ENCODE results near the gene PCBP3. TPM values are rescaled to one million over a fixed set of nuclear protein-coding genes. Genes with fewer than 3 reads are reported as not detected.
"Not testable (repeated sequence)": the region's sequence is repeated elsewhere in the genome, so short reads cannot be mapped to it uniquely, and the experiment has no call there.

Gene PCBP3
- total RNA-seq, 2 experiments from 2014 or later, result 0.66 to 1.3 TPM

- H3K4me3 Mint-ChIP-seq, result no peak overlapping the region
- H3K27me3 Mint-ChIP-seq, result no peaks in the 10 kb centered on the region
- H3K9me3 Mint-ChIP-seq, result no peaks in the 10 kb centered on the region
- H3K27ac Mint-ChIP-seq, result no peak overlapping the region
- no peaks in the 10 kb centered on the region for H3K36me3 Mint-ChIP-seq
- no peak for DNase-seq
- no peaks in the 10 kb centered on the region for H3K4me1 Mint-ChIP-seq
These were observed 153.8 kb downstream of the PCBP3 start for GRCh38 chr21:45797338-45797737.

- Mint-ChIP-seq H3K4me1 (no peaks in the 10 kb centered on the region), H3K36me3 (no peaks in the 10 kb centered on the region), H3K27me3 (no peaks in the 10 kb centered on the region), H3K27ac (no peak overlapping the region), H3K9me3 (no peaks in the 10 kb centered on the region), H3K4me3 (no peak overlapping the region)
- DNase-seq, result no peak
These were observed 156.3 kb downstream of the PCBP3 start for GRCh38 chr21:45799765-45800338.

GRCh38 chr21:45800339-45801080 lies 157.0 kb downstream of the PCBP3 start:
- no peaks in the 10 kb centered on the region for H3K36me3 Mint-ChIP-seq
- no peak for DNase-seq
- H3K27ac Mint-ChIP-seq, result no peak overlapping the region

GRCh38 chr21:45801129-45801964 lies 157.8 kb downstream of the PCBP3 start:
- H3K4me3 Mint-ChIP-seq, result no peak overlapping the region
- no peaks in the 10 kb centered on the region for H3K4me1 Mint-ChIP-seq
- H3K27ac Mint-ChIP-seq, result no peak overlapping the region
- H3K9me3 Mint-ChIP-seq, result no peaks in the 10 kb centered on the region
- H3K27me3 Mint-ChIP-seq, result no peaks in the 10 kb centered on the region
- DNase-seq, result no peak
- no peaks in the 10 kb centered on the region for H3K36me3 Mint-ChIP-seq

More at GRCh38 chr21:45800339-45801080, 157.0 kb downstream of the PCBP3 start:
- no peaks in the 10 kb centered on the region for H3K27me3 Mint-ChIP-seq
- no peaks in the 10 kb centered on the region for H3K4me1 Mint-ChIP-seq
- no peak overlapping the region for H3K4me3 Mint-ChIP-seq
- H3K9me3 Mint-ChIP-seq, result no peaks in the 10 kb centered on the region

- Mint-ChIP-seq H3K4me1 (no peaks in the 10 kb centered on the region), H3K9me3 (no peaks in the 10 kb centered on the region), H3K27ac (no peak overlapping the region), H3K27me3 (no peaks in the 10 kb centered on the region), H3K4me3 (no peak overlapping the region), H3K36me3 (no peaks in the 10 kb centered on the region)
- DNase-seq, result no peak
These were observed 158.5 kb downstream of the PCBP3 start for GRCh38 chr21:45801989-45802388.

- Mint-ChIP-seq H3K9me3 (no peaks in the 10 kb centered on the region), H3K4me1 (no peaks in the 10 kb centered on the region), H3K4me3 (no peak overlapping the region), H3K27me3 (peaks cover 2% of the 10 kb centered on the region), H3K36me3 (no peaks in the 10 kb centered on the region), H3K27ac (no peak overlapping the region)
- no peak for DNase-seq
These were observed 158.9 kb downstream of the PCBP3 start for GRCh38 chr21:45802425-45802824.

GRCh38 chr21:45802956-45803617 lies 159.6 kb downstream of the PCBP3 start:
- Mint-ChIP-seq H3K27me3 (peaks cover 4% of the 10 kb centered on the region), H3K36me3 (no peaks in the 10 kb centered on the region), H3K4me3 (no peak overlapping the region), H3K9me3 (no peaks in the 10 kb centered on the region), H3K27ac (no peak overlapping the region), H3K4me1 (no peaks in the 10 kb centered on the region)
- no peak for DNase-seq

- Mint-ChIP-seq H3K27me3 (peaks cover 6% of the 10 kb centered on the region), H3K4me3 (no peak overlapping the region), H3K27ac (no peak overlapping the region), H3K36me3 (no peaks in the 10 kb centered on the region), H3K9me3 (peaks cover 2% of the 10 kb centered on the region), H3K4me1 (no peaks in the 10 kb centered on the region)
- no peak for DNase-seq
These were observed 160.3 kb downstream of the PCBP3 start for GRCh38 chr21:45803618-45804340.

- Mint-ChIP-seq H3K4me3 (no peak overlapping the region), H3K27ac (no peak overlapping the region), H3K27me3 (peaks cover 11% of the 10 kb centered on the region), H3K36me3 (no peaks in the 10 kb centered on the region), H3K4me1 (no peaks in the 10 kb centered on the region), H3K9me3 (peaks cover 2% of the 10 kb centered on the region)
- DNase-seq, result no peak
These were observed 161.3 kb downstream of the PCBP3 start for GRCh38 chr21:45804809-45805313.

- Mint-ChIP-seq H3K9me3 (peaks cover 2% of the 10 kb centered on the region), H3K27me3 (peaks cover 11% of the 10 kb centered on the region), H3K36me3 (no peaks in the 10 kb centered on the region), H3K4me3 (no peak overlapping the region), H3K4me1 (no peaks in the 10 kb centered on the region), H3K27ac (no peak overlapping the region)
- DNase-seq, result no peak
These were observed 161.8 kb downstream of the PCBP3 start for GRCh38 chr21:45805321-45805720.

- DNase-seq, result no peak
- Mint-ChIP-seq H3K27me3 (peaks cover 11% of the 10 kb centered on the region), H3K4me3 (no peak overlapping the region), H3K4me1 (no peaks in the 10 kb centered on the region), H3K27ac (no peak overlapping the region), H3K9me3 (peaks cover 2% of the 10 kb centered on the region), H3K36me3 (no peaks in the 10 kb centered on the region)
These were observed 162.5 kb downstream of the PCBP3 start for GRCh38 chr21:45806042-45806441.

GRCh38 chr21:45808663-45809062 lies 165.1 kb downstream of the PCBP3 start:
- H3K4me1 Mint-ChIP-seq, H3K4me3 Mint-ChIP-seq, H3K36me3 Mint-ChIP-seq, DNase-seq, H3K9me3 Mint-ChIP-seq, H3K27ac Mint-ChIP-seq: not testable (repeated sequence)
- H3K27me3 Mint-ChIP-seq, result peaks cover 11% of the 10 kb centered on the region

GRCh38 chr21:45809421-45809820 lies 165.9 kb downstream of the PCBP3 start:
- Mint-ChIP-seq H3K4me1 (no peaks in the 10 kb centered on the region), H3K27ac (no peak overlapping the region), H3K4me3 (no peak overlapping the region), H3K9me3 (peaks cover 2% of the 10 kb centered on the region), H3K36me3 (no peaks in the 10 kb centered on the region), H3K27me3 (peaks cover 11% of the 10 kb centered on the region)
- DNase-seq, result no peak

- Mint-ChIP-seq H3K27me3 (peaks cover 11% of the 10 kb centered on the region), H3K4me1 (no peaks in the 10 kb centered on the region), H3K36me3 (no peaks in the 10 kb centered on the region), H3K27ac (no peak overlapping the region), H3K9me3 (peaks cover 2% of the 10 kb centered on the region), H3K4me3 (no peak overlapping the region)
- DNase-seq, result no peak
These were observed 167.6 kb downstream of the PCBP3 start for GRCh38 chr21:45811136-45811535.

Measured in activated naive CD8-positive, alpha-beta T cell treated with anti-CD3 and anti-CD28 coated beads for 36 hours (primary cell).